ENCODE results near the gene PLLP. TPM values are rescaled to one million over a fixed set of nuclear protein-coding genes. Genes with fewer than 3 reads are reported as not detected.

Gene PLLP
- total RNA-seq, 1 donor from 2014 or later = not detected

- peaks cover 3% of the 10 kb centered on the region for H3K27me3 Mint-ChIP-seq
- ChIA-PET CTCF (no interaction called here), POLR2A (no interaction called here)
- H3K4me1 Mint-ChIP-seq = peaks cover 4% of the 10 kb centered on the region
- H3K36me3 Mint-ChIP-seq (ENCODE audit: low read depth) = no peaks in the 10 kb centered on the region
- no peak overlapping the region for H3K4me3 Mint-ChIP-seq
- ATAC-seq (ENCODE audit: low read depth) (no peak), DNase-seq (no peak)
- no peaks in the 10 kb centered on the region for H3K9me3 Mint-ChIP-seq
- TF ChIP-seq, protein P1, sequence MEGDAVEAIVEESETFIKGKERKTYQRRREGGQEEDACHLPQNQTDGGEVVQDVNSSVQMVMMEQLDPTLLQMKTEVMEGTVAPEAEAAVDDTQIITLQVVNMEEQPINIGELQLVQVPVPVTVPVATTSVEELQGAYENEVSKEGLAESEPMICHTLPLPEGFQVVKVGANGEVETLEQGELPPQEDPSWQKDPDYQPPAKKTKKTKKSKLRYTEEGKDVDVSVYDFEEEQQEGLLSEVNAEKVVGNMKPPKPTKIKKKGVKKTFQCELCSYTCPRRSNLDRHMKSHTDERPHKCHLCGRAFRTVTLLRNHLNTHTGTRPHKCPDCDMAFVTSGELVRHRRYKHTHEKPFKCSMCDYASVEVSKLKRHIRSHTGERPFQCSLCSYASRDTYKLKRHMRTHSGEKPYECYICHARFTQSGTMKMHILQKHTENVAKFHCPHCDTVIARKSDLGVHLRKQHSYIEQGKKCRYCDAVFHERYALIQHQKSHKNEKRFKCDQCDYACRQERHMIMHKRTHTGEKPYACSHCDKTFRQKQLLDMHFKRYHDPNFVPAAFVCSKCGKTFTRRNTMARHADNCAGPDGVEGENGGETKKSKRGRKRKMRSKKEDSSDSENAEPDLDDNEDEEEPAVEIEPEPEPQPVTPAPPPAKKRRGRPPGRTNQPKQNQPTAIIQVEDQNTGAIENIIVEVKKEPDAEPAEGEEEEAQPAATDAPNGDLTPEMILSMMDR (IDR thresholded peaks at IDR 0.05) = no peak
- H3K27ac Mint-ChIP-seq = no peak overlapping the region
- intact Hi-C loops (cut with micrococcal nuclease) = no loop called here
Observed at GRCh38 chr16:57273826-57274225, 10.6 kb downstream of the PLLP start.

- CTCF ChIA-PET = no interaction called here
- Mint-ChIP-seq H3K4me3 (no peak overlapping the region), H3K27ac (no peak overlapping the region), H3K4me1 (peaks cover 4% of the 10 kb centered on the region), H3K36me3 (ENCODE audit: low read depth) (no peaks in the 10 kb centered on the region), H3K9me3 (no peaks in the 10 kb centered on the region), H3K27me3 (peaks cover 3% of the 10 kb centered on the region)
- ATAC-seq (ENCODE audit: low read depth) (no peak), DNase-seq (no peak)
- POLR2A ChIA-PET = no interaction called here
- intact Hi-C loops (cut with micrococcal nuclease) = no loop called here
- TF ChIP-seq, protein P1 (IDR thresholded peaks at IDR 0.05) = no peak
Observed at GRCh38 chr16:57273359-57273758, 11.1 kb downstream of the PLLP start.

- Mint-ChIP-seq H3K27ac (no peak overlapping the region), H3K36me3 (ENCODE audit: low read depth) (no peaks in the 10 kb centered on the region), H3K4me1 (no peaks in the 10 kb centered on the region), H3K4me3 (no peak overlapping the region), H3K27me3 (no peaks in the 10 kb centered on the region), H3K9me3 (no peaks in the 10 kb centered on the region)
- ATAC-seq (ENCODE audit: low read depth) (no peak), DNase-seq (no peak)
- ChIA-PET POLR2A (no interaction called here), CTCF (interaction anchor here (0.6 kb wide), 1 partner anchor 33 kb away, joined by 3 read pairs; no protein-coding TSS in a partner anchor)
- TF ChIP-seq, protein P1 (IDR thresholded peaks at IDR 0.05) = no peak
- intact Hi-C loops (cut with micrococcal nuclease) = no loop called here
Observed at GRCh38 chr16:57271867-57272495, 12.5 kb downstream of the PLLP start.

- no peak for ATAC-seq (ENCODE audit: low read depth)
- no peaks in the 10 kb centered on the region for H3K4me1 Mint-ChIP-seq
- H3K9me3 Mint-ChIP-seq = no peaks in the 10 kb centered on the region
- H3K27me3 Mint-ChIP-seq = no peaks in the 10 kb centered on the region
- H3K4me3 Mint-ChIP-seq = no peak overlapping the region
- TF ChIP-seq, protein P1 (IDR thresholded peaks at IDR 0.05) = no peak
- no peak for DNase-seq
- H3K36me3 Mint-ChIP-seq (ENCODE audit: low read depth) = no peaks in the 10 kb centered on the region
- H3K27ac Mint-ChIP-seq = no peak overlapping the region
- intact Hi-C loops (cut with micrococcal nuclease) = no loop called here
- ChIA-PET POLR2A (no interaction called here), CTCF (no interaction called here)
Observed at GRCh38 chr16:57271063-57271345, 13.5 kb downstream of the PLLP start.

GRCh38 chr16:57270221-57271062 is 14.0 kb downstream of the PLLP start:
- intact Hi-C loops (cut with micrococcal nuclease) = no loop called here
- POLR2A ChIA-PET = no interaction called here
- Mint-ChIP-seq H3K27me3 (no peaks in the 10 kb centered on the region), H3K4me1 (no peaks in the 10 kb centered on the region), H3K9me3 (no peaks in the 10 kb centered on the region), H3K36me3 (ENCODE audit: low read depth) (no peaks in the 10 kb centered on the region), H3K27ac (no peak overlapping the region), H3K4me3 (no peak overlapping the region)
- DNase-seq (no peak), ATAC-seq (ENCODE audit: low read depth) (no peak)
- CTCF ChIA-PET = no interaction called here
- TF ChIP-seq, protein P1 (IDR thresholded peaks at IDR 0.05) = no peak

All from activated B cell treated with CpG ODN at 0.5 μM for 24 hours (primary cell).